WTC11 (cell line): Measurements from ENCODE around the gene ANO10. TPM values are rescaled to one million over a fixed set of nuclear protein-coding genes. Genes with fewer than 3 reads are reported as not detected.

ENCODE experiments used
- ATAC-seq: fragments of 200-7000 bp; cut with Tn5 transposase; 2 replicates; pipeline ENCODE4 v1.10.0; 2021; ENCODE audit warnings: mild to moderate bottlenecking, moderate library complexity
- CTCF ChIA-PET: fragments of 300-600 bp; sonication (Branson Sonifier 250); formaldehyde crosslinking; loops from one replicate; lab custom pipeline; 2021; ENCODE audit warnings: antibody characterized with exemption; lab: Charles Lee
- POLR2A ChIA-PET: fragments of 350-600 bp; sonication (Branson Sonifier 250); formaldehyde crosslinking; loops from one replicate; lab custom pipeline; 2021; ENCODE audit warnings: antibody characterized with exemption; lab: Charles Lee
- DNase-seq: peaks from one replicate; pipeline ENCODE4 v3.0.0; 2021; ENCODE audit warnings: low spot score
- H3K27ac Mint-ChIP-seq: 2 replicates; pipeline ENCODE4 v1.8.0; 2021; ENCODE audit warnings: mixed read lengths
- H3K27me3 Mint-ChIP-seq: 2 replicates; pipeline ENCODE4 v1.8.0; 2021; ENCODE audit warnings: low read depth, mild to moderate bottlenecking, moderate library complexity, mixed read lengths
- H3K36me3 Mint-ChIP-seq: 2 replicates; pipeline ENCODE4 v1.8.0; 2021; ENCODE audit warnings: mixed read lengths
- H3K4me1 Mint-ChIP-seq: 2 replicates; pipeline ENCODE4 v1.8.0; 2022; ENCODE audit warnings: mixed read lengths
- H3K4me3 Mint-ChIP-seq: 2 replicates; pipeline ENCODE4 v1.8.0; 2021; ENCODE audit warnings: mild to moderate bottlenecking, moderate library complexity, mixed read lengths
- H3K9me3 Mint-ChIP-seq: 2 replicates; pipeline ENCODE4 v1.8.0; 2021; ENCODE audit warnings: mixed read lengths
- ATF1 ChIP-seq: sonication (generic); formaldehyde crosslinking; IDR thresholded peaks from 2 replicates; pipeline ENCODE4 v1.8.1; 2023; ENCODE audit warnings: mild to moderate bottlenecking, moderate library complexity, missing genetic modification reagents
- ELF4 ChIP-seq: sonication (generic); formaldehyde crosslinking; IDR thresholded peaks from 2 replicates; pipeline ENCODE4 v1.8.1; 2022; ENCODE audit warnings: low read depth, mild to moderate bottlenecking, moderate library complexity, missing genetic modification reagents
- ETV6 ChIP-seq: sonication (generic); formaldehyde crosslinking; IDR thresholded peaks from 2 replicates; pipeline ENCODE4 v1.8.1; 2022; ENCODE audit warnings: mild to moderate bottlenecking, missing genetic modification reagents
- FOXP1 ChIP-seq: sonication (generic); formaldehyde crosslinking; IDR thresholded peaks from 2 replicates; pipeline ENCODE4 v1.8.0; 2022; ENCODE audit warnings: missing genetic modification reagents, mild to moderate bottlenecking, moderate library complexity, borderline replicate concordance
- GTF2I ChIP-seq: fragments of 250-450 bp; sonication (Bioruptor Pico); conservative IDR thresholded peaks from 2 replicates; pipeline ENCODE4 v1.4.0; 2021; ENCODE audit warnings: mild to moderate bottlenecking
- NFYB ChIP-seq: sonication (generic); formaldehyde crosslinking; conservative IDR thresholded peaks from 2 replicates; pipeline ENCODE4 v1.8.0; 2022; ENCODE audit warnings: low read depth, missing genetic modification reagents
- PRRX2 ChIP-seq: fragments of 250-450 bp; sonication (Bioruptor Pico); IDR thresholded peaks from 2 replicates; pipeline ENCODE4 v1.8.0; 2021; ENCODE audit warnings: mild to moderate bottlenecking
- SOX15 ChIP-seq: fragments of 250-450 bp; sonication (Bioruptor Pico); IDR thresholded peaks from 2 replicates; pipeline ENCODE4 v1.9.0; 2021; ENCODE audit warnings: mild to moderate bottlenecking
- TEAD1 ChIP-seq: sonication (generic); formaldehyde crosslinking; IDR thresholded peaks from 2 replicates; pipeline ENCODE4 v1.8.0; 2022; ENCODE audit warnings: mild to moderate bottlenecking, missing genetic modification reagents
- ZNF138 ChIP-seq: sonication (generic); formaldehyde crosslinking; conservative IDR thresholded peaks from 2 replicates; pipeline ENCODE4 v1.8.1; 2022; ENCODE audit warnings: mild to moderate bottlenecking, moderate library complexity, missing genetic modification reagents
- ZNF423 ChIP-seq: fragments of 250-450 bp; sonication (Bioruptor Pico); IDR thresholded peaks from 2 replicates; pipeline ENCODE4 v2.1.2; 2022; ENCODE audit warnings: mild to moderate bottlenecking, moderate library complexity
- total RNA-seq: library from RNA; stranded (reverse); gene quantifications from 3 replicates; pipeline ENCODE4 v1.2.3, GENCODE V29; 2021
- TF ChIP-seq, protein P1 (sequence below): sonication (generic); formaldehyde crosslinking; IDR thresholded peaks from 2 replicates; pipeline ENCODE4 v1.8.1; 2023; ENCODE audit warnings: mild to moderate bottlenecking, missing genetic modification reagents, borderline replicate concordance
- TF ChIP-seq, protein P2 (sequence below): sonication (generic); formaldehyde crosslinking; IDR thresholded peaks from 2 replicates; pipeline ENCODE4 v1.8.1; 2023; ENCODE audit warnings: mild to moderate bottlenecking, missing genetic modification reagents, moderate library complexity
- TF ChIP-seq, protein P3 (sequence below): sonication (generic); formaldehyde crosslinking; IDR thresholded peaks from 2 replicates; pipeline ENCODE4 v1.8.1; 2023; ENCODE audit warnings: mild to moderate bottlenecking, moderate library complexity, missing genetic modification reagents
- TF ChIP-seq, protein P4 (sequence below): sonication (generic); formaldehyde crosslinking; IDR thresholded peaks from 2 replicates; pipeline ENCODE4 v1.8.1; 2023; ENCODE audit warnings: mild to moderate bottlenecking, missing genetic modification reagents
- TF ChIP-seq, protein P5 (sequence below): sonication (generic); formaldehyde crosslinking; IDR thresholded peaks from 2 replicates; pipeline ENCODE4 v1.8.1; 2022; ENCODE audit warnings: mild to moderate bottlenecking, moderate library complexity, missing genetic modification reagents
- TF ChIP-seq, protein P6 (sequence below): fragments of 250-450 bp; sonication (Bioruptor Pico); IDR thresholded peaks from 2 replicates; pipeline ENCODE4 v1.9.0; 2021; ENCODE audit warnings: mild to moderate bottlenecking

ANO10 gene
- total RNA-seq, 1 experiment from 2014 or later, result 35.1 TPM

DNA sequence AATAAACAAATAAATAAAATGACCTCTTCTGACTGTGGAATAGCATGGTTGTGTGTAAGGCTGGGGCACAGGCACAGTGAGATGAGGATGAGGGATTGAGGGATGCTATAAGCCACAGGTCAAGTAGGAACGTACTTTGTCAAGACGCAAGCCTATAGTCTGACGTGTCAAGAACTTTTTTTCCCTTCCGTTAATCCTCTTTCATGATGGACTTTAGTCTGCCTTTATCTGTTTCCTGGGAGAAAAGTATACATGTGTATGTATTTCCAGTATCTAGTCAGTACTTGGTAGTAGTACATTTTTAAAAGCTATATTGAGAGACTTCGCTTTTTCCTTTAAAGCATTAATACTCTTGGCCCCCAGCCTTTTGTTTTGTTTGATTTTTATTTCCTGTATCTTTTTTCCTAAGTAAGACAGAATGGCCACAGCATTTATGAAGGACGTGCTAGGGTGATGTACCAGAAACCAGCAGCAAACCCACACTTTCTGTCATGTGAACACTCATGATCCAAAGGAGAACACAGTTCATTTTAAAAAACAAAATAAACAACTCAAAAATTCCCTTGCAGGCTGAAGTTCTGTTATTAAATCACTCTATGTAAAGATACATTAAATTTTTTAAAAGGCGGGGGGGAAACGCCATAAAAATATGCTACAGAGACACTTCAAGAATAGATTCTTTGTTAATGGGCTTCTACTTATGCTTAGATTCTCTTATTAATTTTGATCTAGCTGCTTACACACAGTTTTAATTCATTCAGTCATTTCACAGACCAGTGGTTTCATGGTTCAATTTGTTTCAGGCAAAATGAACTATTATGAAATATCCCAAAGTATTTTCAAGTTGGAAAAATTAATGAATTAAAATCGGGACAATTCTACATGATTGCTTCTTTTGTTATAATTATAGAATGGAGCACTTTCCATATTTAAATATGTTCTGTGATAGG lies 220.8 kb downstream of the ANO10 start (continued):
- TF ChIP-seq, protein P1, sequence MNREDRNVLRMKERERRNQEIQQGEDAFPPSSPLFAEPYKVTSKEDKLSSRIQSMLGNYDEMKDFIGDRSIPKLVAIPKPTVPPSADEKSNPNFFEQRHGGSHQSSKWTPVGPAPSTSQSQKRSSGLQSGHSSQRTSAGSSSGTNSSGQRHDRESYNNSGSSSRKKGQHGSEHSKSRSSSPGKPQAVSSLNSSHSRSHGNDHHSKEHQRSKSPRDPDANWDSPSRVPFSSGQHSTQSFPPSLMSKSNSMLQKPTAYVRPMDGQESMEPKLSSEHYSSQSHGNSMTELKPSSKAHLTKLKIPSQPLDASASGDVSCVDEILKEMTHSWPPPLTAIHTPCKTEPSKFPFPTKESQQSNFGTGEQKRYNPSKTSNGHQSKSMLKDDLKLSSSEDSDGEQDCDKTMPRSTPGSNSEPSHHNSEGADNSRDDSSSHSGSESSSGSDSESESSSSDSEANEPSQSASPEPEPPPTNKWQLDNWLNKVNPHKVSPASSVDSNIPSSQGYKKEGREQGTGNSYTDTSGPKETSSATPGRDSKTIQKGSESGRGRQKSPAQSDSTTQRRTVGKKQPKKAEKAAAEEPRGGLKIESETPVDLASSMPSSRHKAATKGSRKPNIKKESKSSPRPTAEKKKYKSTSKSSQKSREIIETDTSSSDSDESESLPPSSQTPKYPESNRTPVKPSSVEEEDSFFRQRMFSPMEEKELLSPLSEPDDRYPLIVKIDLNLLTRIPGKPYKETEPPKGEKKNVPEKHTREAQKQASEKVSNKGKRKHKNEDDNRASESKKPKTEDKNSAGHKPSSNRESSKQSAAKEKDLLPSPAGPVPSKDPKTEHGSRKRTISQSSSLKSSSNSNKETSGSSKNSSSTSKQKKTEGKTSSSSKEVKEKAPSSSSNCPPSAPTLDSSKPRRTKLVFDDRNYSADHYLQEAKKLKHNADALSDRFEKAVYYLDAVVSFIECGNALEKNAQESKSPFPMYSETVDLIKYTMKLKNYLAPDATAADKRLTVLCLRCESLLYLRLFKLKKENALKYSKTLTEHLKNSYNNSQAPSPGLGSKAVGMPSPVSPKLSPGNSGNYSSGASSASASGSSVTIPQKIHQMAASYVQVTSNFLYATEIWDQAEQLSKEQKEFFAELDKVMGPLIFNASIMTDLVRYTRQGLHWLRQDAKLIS (CRISPR knock-in tag), result no peak
- TF ChIP-seq ETV6 (CRISPR knock-in tag), result no peak
- TF ChIP-seq ZNF423 (CRISPR knock-in tag), result no peak
- TF ChIP-seq ZNF138 (CRISPR knock-in tag), result no peak
- no peak for TF ChIP-seq GTF2I (CRISPR knock-in tag)
- TF ChIP-seq TEAD1 (CRISPR knock-in tag), result no peak
- no peak for TF ChIP-seq FOXP1
- TF ChIP-seq NFYB (CRISPR knock-in tag), result no peak
- TF ChIP-seq, protein P2, sequence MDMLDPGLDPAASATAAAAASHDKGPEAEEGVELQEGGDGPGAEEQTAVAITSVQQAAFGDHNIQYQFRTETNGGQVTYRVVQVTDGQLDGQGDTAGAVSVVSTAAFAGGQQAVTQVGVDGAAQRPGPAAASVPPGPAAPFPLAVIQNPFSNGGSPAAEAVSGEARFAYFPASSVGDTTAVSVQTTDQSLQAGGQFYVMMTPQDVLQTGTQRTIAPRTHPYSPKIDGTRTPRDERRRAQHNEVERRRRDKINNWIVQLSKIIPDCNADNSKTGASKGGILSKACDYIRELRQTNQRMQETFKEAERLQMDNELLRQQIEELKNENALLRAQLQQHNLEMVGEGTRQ (CRISPR knock-in tag), result no peak
- TF ChIP-seq ATF1 (CRISPR knock-in tag), result no peak

DNA sequence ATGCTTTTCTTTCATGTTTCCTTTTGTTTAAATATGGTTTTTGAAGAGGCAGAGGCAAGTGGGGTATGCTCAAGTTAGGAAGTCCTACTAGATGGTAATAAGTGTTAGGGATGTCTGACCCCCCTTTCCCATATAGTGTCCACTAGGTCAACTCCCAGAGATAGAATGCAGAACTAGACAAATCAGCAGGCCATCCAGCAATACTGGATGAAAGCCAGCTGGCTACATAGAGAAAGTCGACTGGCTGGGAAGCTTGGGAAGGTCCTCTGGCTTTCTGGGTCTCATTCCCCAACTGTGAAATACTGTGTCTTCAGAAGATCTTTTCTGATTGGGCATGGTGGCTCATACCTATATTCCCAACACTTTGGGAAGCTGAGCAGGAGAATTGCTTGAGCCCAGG lies 221.6 kb downstream of the ANO10 start:
- Mint-ChIP-seq H3K27me3 (no peaks in the 10 kb centered on the region), H3K27ac (no peak overlapping the region), H3K9me3 (no peaks in the 10 kb centered on the region), H3K36me3 (no peaks in the 10 kb centered on the region), H3K4me1 (no peaks in the 10 kb centered on the region), H3K4me3 (no peak overlapping the region)
- no peak for TF ChIP-seq SOX15
- TF ChIP-seq, protein P3, sequence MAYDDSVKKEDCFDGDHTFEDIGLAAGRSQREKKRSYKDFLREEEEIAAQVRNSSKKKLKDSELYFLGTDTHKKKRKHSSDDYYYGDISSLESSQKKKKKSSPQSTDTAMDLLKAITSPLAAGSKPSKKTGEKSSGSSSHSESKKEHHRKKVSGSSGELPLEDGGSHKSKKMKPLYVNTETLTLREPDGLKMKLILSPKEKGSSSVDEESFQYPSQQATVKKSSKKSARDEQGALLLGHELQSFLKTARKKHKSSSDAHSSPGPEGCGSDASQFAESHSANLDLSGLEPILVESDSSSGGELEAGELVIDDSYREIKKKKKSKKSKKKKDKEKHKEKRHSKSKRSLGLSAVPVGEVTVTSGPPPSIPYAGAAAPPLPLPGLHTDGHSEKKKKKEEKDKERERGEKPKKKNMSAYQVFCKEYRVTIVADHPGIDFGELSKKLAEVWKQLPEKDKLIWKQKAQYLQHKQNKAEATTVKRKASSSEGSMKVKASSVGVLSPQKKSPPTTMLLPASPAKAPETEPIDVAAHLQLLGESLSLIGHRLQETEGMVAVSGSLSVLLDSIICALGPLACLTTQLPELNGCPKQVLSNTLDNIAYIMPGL (CRISPR knock-in tag), result no peak
- TF ChIP-seq, protein P4, sequence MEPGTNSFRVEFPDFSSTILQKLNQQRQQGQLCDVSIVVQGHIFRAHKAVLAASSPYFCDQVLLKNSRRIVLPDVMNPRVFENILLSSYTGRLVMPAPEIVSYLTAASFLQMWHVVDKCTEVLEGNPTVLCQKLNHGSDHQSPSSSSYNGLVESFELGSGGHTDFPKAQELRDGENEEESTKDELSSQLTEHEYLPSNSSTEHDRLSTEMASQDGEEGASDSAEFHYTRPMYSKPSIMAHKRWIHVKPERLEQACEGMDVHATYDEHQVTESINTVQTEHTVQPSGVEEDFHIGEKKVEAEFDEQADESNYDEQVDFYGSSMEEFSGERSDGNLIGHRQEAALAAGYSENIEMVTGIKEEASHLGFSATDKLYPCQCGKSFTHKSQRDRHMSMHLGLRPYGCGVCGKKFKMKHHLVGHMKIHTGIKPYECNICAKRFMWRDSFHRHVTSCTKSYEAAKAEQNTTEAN, result no peak
- no peak for TF ChIP-seq PRRX2
- TF ChIP-seq, protein P5, sequence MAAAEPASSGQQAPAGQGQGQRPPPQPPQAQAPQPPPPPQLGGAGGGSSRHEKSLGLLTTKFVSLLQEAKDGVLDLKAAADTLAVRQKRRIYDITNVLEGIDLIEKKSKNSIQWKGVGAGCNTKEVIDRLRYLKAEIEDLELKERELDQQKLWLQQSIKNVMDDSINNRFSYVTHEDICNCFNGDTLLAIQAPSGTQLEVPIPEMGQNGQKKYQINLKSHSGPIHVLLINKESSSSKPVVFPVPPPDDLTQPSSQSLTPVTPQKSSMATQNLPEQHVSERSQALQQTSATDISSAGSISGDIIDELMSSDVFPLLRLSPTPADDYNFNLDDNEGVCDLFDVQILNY (CRISPR knock-in tag), result no peak
- no peak for TF ChIP-seq ELF4 (CRISPR knock-in tag)
- TF ChIP-seq, protein P6, sequence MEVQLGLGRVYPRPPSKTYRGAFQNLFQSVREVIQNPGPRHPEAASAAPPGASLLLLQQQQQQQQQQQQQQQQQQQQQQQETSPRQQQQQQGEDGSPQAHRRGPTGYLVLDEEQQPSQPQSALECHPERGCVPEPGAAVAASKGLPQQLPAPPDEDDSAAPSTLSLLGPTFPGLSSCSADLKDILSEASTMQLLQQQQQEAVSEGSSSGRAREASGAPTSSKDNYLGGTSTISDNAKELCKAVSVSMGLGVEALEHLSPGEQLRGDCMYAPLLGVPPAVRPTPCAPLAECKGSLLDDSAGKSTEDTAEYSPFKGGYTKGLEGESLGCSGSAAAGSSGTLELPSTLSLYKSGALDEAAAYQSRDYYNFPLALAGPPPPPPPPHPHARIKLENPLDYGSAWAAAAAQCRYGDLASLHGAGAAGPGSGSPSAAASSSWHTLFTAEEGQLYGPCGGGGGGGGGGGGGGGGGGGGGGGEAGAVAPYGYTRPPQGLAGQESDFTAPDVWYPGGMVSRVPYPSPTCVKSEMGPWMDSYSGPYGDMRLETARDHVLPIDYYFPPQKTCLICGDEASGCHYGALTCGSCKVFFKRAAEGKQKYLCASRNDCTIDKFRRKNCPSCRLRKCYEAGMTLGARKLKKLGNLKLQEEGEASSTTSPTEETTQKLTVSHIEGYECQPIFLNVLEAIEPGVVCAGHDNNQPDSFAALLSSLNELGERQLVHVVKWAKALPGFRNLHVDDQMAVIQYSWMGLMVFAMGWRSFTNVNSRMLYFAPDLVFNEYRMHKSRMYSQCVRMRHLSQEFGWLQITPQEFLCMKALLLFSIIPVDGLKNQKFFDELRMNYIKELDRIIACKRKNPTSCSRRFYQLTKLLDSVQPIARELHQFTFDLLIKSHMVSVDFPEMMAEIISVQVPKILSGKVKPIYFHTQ, result no peak
- TF ChIP-seq ZNF138 (CRISPR knock-in tag), result no peak
- CTCF ChIA-PET, result no interaction called here
- DNase-seq (no peak), ATAC-seq (no peak)
- POLR2A ChIA-PET, result no interaction called here
